ENCODE data around the gene LTB4R. TPM values are rescaled to one million over a fixed set of nuclear protein-coding genes. Genes with fewer than 3 reads are reported as not detected.
"Not testable (repeated sequence)": the region's sequence is repeated elsewhere in the genome, so short reads cannot be mapped to it uniquely, and the experiment has no call there.

Gene LTB4R
- total RNA-seq, 1 donor = 1.5 TPM

GRCh38 chr14:24322672-24323071, 11.4 kb downstream of the LTB4R start:
- H3K4me3 ChIP-seq (ENCODE audit: low read depth, low read length) = no peak overlapping the region
- no peak for DNase-seq (ENCODE audit: low read depth)
- TF ChIP-seq, protein P1, sequence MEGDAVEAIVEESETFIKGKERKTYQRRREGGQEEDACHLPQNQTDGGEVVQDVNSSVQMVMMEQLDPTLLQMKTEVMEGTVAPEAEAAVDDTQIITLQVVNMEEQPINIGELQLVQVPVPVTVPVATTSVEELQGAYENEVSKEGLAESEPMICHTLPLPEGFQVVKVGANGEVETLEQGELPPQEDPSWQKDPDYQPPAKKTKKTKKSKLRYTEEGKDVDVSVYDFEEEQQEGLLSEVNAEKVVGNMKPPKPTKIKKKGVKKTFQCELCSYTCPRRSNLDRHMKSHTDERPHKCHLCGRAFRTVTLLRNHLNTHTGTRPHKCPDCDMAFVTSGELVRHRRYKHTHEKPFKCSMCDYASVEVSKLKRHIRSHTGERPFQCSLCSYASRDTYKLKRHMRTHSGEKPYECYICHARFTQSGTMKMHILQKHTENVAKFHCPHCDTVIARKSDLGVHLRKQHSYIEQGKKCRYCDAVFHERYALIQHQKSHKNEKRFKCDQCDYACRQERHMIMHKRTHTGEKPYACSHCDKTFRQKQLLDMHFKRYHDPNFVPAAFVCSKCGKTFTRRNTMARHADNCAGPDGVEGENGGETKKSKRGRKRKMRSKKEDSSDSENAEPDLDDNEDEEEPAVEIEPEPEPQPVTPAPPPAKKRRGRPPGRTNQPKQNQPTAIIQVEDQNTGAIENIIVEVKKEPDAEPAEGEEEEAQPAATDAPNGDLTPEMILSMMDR (IDR thresholded peaks at IDR 0.05; ENCODE audit: insufficient read depth, low read length) = no peak

GRCh38 chr14:24323341-24323740, 12.0 kb downstream of the LTB4R start:
- TF ChIP-seq, protein P1 (IDR thresholded peaks at IDR 0.05; ENCODE audit: insufficient read depth, low read length) = no peak
- no peak overlapping the region for H3K4me3 ChIP-seq (ENCODE audit: low read depth, low read length)
- no peak for DNase-seq (ENCODE audit: low read depth)

DNA sequence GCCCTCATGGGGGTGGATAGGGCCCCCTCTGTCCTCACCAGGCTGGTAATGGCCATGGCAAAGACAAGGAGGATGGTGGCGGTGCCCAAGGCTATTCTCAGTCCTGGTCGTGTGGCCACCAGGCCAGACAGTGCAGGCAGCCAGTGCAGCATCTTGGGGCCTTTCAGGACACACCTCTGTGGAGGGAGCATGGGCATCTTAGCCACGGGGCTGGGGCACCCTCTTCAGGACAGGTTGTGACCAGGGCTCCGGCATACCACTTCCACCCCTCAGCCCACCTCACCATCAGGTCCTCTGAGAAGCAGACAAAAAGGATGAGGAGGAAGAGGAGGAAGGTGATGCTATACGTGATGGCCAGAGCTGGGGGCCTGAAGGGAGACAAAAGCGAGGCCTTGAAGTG, 12.7 kb downstream of the LTB4R start:
- TF ChIP-seq, protein P1 (IDR thresholded peaks at IDR 0.05; ENCODE audit: insufficient read depth, low read length) = no peak
- H3K4me3 ChIP-seq (ENCODE audit: low read depth, low read length) = no peak overlapping the region
- DNase-seq (ENCODE audit: low read depth) = no peak

GRCh38 chr14:24325041-24325530, 13.8 kb downstream of the LTB4R start:
- H3K4me3 ChIP-seq (ENCODE audit: low read depth, low read length) = no peak overlapping the region
- no peak for DNase-seq (ENCODE audit: low read depth)
- TF ChIP-seq, protein P1 (IDR thresholded peaks at IDR 0.05; ENCODE audit: insufficient read depth, low read length) = no peak

DNA sequence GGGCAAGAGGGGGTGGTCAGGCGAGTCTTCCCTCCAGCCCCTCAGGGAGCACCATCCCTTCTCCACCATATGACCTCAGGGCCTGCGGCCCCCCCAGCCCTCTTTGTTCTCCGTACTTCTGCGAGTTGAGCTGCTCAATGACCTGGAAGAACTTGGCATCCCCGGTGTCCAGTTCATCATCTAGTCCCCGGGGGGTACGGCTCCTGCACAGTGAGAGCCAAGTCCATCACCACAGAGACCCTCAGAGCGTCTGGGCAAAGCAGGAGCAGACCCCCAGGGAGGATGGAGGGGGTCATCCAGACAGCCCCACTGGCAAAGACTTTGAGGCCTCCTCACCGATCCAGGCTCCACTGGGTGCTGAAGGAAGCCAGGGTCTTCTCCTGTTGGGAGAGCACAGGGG, 14.7 kb downstream of the LTB4R start:
- H3K4me3 ChIP-seq (ENCODE audit: low read depth, low read length) = no peak overlapping the region
- TF ChIP-seq, protein P1 (IDR thresholded peaks at IDR 0.05; ENCODE audit: insufficient read depth, low read length) = no peak
- no peak for DNase-seq (ENCODE audit: low read depth)

DNA sequence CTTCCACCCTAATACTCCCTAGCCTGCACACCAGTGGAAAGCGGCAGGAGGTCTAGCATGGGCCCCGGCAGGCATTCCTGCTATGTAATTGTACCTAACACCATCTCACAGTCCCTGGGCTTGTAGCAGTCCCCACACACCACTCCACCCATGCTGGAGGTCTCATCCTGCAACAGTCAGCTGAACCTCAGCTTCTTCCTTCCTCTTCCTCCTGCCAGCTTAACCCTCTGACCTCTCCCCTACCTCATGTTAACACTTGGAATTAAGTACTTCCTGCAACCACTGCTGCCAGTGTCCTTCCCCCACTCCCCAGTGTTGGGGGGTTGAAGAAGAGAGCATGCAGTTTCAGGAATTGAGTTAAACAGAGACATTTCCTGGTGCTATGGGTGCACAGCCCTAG, 16.0 kb downstream of the LTB4R start:
- TF ChIP-seq, protein P1 (IDR thresholded peaks at IDR 0.05; ENCODE audit: insufficient read depth, low read length) = no peak

DNA sequence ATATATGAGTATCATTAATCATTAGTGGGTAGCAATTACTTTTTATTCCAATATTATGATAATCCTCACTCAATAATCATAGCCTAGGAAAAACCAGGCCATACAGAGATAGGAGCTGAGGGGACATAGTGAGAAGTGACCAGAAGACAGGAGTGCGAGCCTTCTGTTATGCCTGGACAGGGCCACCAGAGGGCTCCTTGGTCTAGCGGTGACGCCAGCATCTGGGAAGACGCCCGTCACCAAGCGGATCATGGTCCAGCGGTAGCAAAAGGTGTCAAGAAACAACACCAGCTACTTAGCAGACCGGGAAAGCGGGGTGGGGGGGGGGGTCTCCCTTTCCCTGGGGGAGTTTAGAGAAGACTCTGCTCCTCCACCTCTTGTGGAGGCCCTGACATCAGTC, 16.6 kb downstream of the LTB4R start:
- not testable (repeated sequence) for H3K4me3 ChIP-seq (ENCODE audit: low read depth, low read length)
- DNase-seq (ENCODE audit: low read depth) = peak; percentile 34
- TF ChIP-seq, protein P1 (IDR thresholded peaks at IDR 0.05; ENCODE audit: insufficient read depth, low read length) = peak; percentile 43

More for the DNA sequence above, 16.0 kb downstream of the LTB4R start:
- no peak for DNase-seq (ENCODE audit: low read depth)
- no peak overlapping the region for H3K4me3 ChIP-seq (ENCODE audit: low read depth, low read length)

Data from fibroblast of the aortic adventitia (primary cell).